ENCODE results near the gene FGF23.

FGF23 gene

GRCh38 chr12:4395818-4396217, 16.3 kb upstream of the FGF23 start:
- Histone ChIP-seq H3K4me3 (ENCODE audit: insufficient read depth, low read length, poor library complexity, severe bottlenecking) (no peak overlapping the region), H3K4me2 (ENCODE audit: low read depth, low read length, poor library complexity, severe bottlenecking) (no peak overlapping the region), H3K9ac (ENCODE audit: low read length) (no peak overlapping the region), H2AFZ (ENCODE audit: low read depth, low read length, severe bottlenecking) (no peak overlapping the region), H3K9me2 (replicated peaks; ENCODE audit: insufficient read depth, low read length) (no peaks in the 10 kb centered on the region), H3K9me3 (ENCODE audit: insufficient read depth, low read length) (no peaks in the 10 kb centered on the region), H3K27me3 (ENCODE audit: low read length) (no peaks in the 10 kb centered on the region), H3K36me3 (ENCODE audit: low read length) (no peaks in the 10 kb centered on the region), H3K27ac (ENCODE audit: low read depth, low read length) (no peak overlapping the region), H3F3A (ENCODE audit: insufficient read depth) (no peaks in the 10 kb centered on the region), H3K79me2 (ENCODE audit: insufficient read depth, low read length) (no peaks in the 10 kb centered on the region), H4K20me1 (ENCODE audit: low read depth, low read length) (no peaks in the 10 kb centered on the region)
- TF ChIP-seq EZH2phosphoT487 (conservative IDR thresholded peaks at IDR 0.05; ENCODE audit: low read length) (no peak), CTCF (IDR thresholded peaks at IDR 0.05; ENCODE audit: insufficient read depth, low read length, poor library complexity, severe bottlenecking) (no peak)

- no peaks in the 10 kb centered on the region for H3K27me3 ChIP-seq (ENCODE audit: low read length)
- no peak overlapping the region for H3K4me3 ChIP-seq (ENCODE audit: insufficient read depth, low read length, poor library complexity, severe bottlenecking)
- H3K9me3 ChIP-seq (ENCODE audit: insufficient read depth, low read length), result no peaks in the 10 kb centered on the region
- no peak overlapping the region for H2AFZ ChIP-seq (ENCODE audit: low read depth, low read length, severe bottlenecking)
- no peaks in the 10 kb centered on the region for H3K79me2 ChIP-seq (ENCODE audit: insufficient read depth, low read length)
- TF ChIP-seq EZH2phosphoT487 (conservative IDR thresholded peaks at IDR 0.05; ENCODE audit: low read length), result no peak
- no peak for TF ChIP-seq CTCF (IDR thresholded peaks at IDR 0.05; ENCODE audit: insufficient read depth, low read length, poor library complexity, severe bottlenecking)
- no peaks in the 10 kb centered on the region for H3K36me3 ChIP-seq (ENCODE audit: low read length)
- no peaks in the 10 kb centered on the region for H3F3A ChIP-seq (ENCODE audit: insufficient read depth)
- no peak overlapping the region for H3K4me2 ChIP-seq (ENCODE audit: low read depth, low read length, poor library complexity, severe bottlenecking)
- no peaks in the 10 kb centered on the region for H4K20me1 ChIP-seq (ENCODE audit: low read depth, low read length)
- no peak overlapping the region for H3K9ac ChIP-seq (ENCODE audit: low read length)
- no peaks in the 10 kb centered on the region for H3K9me2 ChIP-seq (replicated peaks; ENCODE audit: insufficient read depth, low read length)
- no peak overlapping the region for H3K27ac ChIP-seq (ENCODE audit: low read depth, low read length)
These were observed 13.7 kb upstream of the FGF23 start for GRCh38 chr12:4393211-4393610.

GRCh38 chr12:4392223-4392742, 12.8 kb upstream of the FGF23 start:
- Histone ChIP-seq H2AFZ (ENCODE audit: low read depth, low read length, severe bottlenecking) (no peak overlapping the region), H3K9ac (ENCODE audit: low read length) (no peak overlapping the region)

More at GRCh38 chr12:4392223-4392742, 12.8 kb upstream of the FGF23 start:
- Histone ChIP-seq H3K4me3 (ENCODE audit: insufficient read depth, low read length, poor library complexity, severe bottlenecking) (no peak overlapping the region), H3F3A (ENCODE audit: insufficient read depth) (no peaks in the 10 kb centered on the region), H3K27me3 (ENCODE audit: low read length) (no peaks in the 10 kb centered on the region), H4K20me1 (ENCODE audit: low read depth, low read length) (no peaks in the 10 kb centered on the region), H3K79me2 (ENCODE audit: insufficient read depth, low read length) (no peaks in the 10 kb centered on the region), H3K9me3 (ENCODE audit: insufficient read depth, low read length) (no peaks in the 10 kb centered on the region), H3K27ac (ENCODE audit: low read depth, low read length) (no peak overlapping the region), H3K9me2 (replicated peaks; ENCODE audit: insufficient read depth, low read length) (no peaks in the 10 kb centered on the region), H3K4me2 (ENCODE audit: low read depth, low read length, poor library complexity, severe bottlenecking) (no peak overlapping the region), H3K36me3 (ENCODE audit: low read length) (no peaks in the 10 kb centered on the region)
- TF ChIP-seq EZH2phosphoT487 (conservative IDR thresholded peaks at IDR 0.05; ENCODE audit: low read length) (no peak), CTCF (IDR thresholded peaks at IDR 0.05; ENCODE audit: insufficient read depth, low read length, poor library complexity, severe bottlenecking) (no peak)

Measured in SU-DHL-6 (cell line).